GM21717 (cell line): ENCODE measurements around the gene EXD1.
"Not testable (repeated sequence)": the region's sequence is repeated elsewhere in the genome, so short reads cannot be mapped to it uniquely, and the experiment has no call there.

Experiments
- ATAC-seq: cut with Tn5 transposase; IDR thresholded peaks from one replicate; pipeline ENCODE4 v1.9.1; 2021; ENCODE audit warnings: mild to moderate bottlenecking, moderate library complexity; ENCODE audit not compliant: unreplicated experiment

The EXD1 gene

GRCh38 chr15:41230650-41231421 lies at the start of gene EXD1, which contains the start of gene CHP1:
Gene EXD1 (minus strand): TSS chr15:41230757. CDS start chr15:41226575, 4,182 bp downstream.
Gene CHP1 (plus strand): TSS chr15:41231268. CDS start chr15:41231383, 115 bp downstream.
- peak; percentile 87 for ATAC-seq

DNA sequence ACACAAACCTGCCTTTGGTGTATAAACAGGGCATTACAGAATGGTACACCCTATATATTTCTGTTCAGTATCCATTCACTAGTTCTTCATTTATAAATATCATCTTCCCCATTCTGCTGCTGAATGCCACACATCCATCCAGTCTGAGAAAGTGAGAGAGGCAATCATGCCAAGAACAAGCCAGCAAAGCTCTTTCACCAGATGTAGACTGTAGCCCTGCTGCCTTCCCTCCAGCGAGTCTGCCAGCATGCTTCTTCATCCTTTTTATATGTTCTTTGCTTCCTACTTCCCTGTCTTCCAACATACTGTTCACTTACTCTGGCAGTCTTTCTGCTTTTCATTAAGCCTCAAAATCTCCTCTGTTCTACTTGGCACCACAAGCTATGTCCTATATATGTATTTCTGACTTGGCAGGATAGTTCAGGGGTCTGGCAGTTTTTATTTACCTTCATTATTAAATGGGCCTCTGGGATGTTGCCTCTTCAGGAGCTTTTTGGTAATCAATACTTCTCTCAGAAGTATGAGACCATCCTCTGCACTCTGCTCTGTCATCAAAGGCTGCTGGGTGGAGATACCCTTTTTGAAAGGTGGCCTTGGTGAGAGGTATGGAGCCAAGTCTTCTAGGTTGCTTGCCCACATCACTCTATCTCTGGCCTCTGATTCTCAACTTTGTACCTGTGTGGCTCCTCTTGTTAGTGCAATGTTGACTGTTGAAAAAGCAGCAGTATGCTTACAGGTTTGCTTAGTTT lies 49.2 kb upstream of the EXD1 start:
- ATAC-seq, result no peak

- no peak for ATAC-seq
Measured at GRCh38 chr15:41278319-41278718, 47.8 kb upstream of the EXD1 start.

- ATAC-seq, result no peak
Measured at GRCh38 chr15:41276831-41277230, 46.3 kb upstream of the EXD1 start.

DNA sequence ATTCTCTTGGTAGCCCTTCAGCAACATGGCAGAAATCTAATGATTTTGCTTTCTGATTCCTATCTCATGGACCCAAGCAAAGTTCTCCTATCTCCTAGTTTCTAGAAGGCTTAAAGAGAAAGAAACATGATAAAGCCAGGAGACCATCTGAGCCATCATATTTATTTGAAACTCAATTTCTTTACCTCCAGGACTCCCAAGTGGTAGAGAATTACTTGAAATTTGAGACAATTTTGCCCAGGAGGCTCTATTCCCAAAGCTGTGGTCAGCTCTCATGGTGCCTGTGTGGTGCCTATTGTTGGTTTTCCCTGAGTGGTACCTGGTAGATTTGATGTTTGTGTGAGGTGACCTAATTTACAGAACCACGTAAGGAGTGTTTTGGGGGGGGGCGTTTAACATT lies 39.3 kb upstream of the EXD1 start:
- no peak for ATAC-seq

- ATAC-seq, result no peak
Measured at GRCh38 chr15:41263891-41264351, 33.4 kb upstream of the EXD1 start.

DNA sequence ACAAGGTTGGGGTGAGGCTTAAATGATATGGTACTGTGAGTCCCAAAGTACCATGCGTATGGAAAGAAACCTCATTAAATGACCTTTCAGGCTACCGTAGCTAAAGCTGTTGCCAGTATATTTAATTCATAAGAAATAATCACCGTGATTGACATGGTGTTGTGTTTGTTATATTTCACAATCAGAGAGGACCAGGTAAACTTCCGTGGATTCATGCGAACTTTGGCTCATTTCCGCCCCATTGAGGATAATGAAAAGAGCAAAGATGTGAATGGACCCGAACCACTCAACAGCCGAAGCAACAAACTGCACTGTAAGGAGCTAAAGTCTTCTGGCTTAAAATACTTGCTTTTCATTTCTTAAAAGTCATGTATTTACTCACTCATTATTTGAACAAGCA lies 32.0 kb upstream of the EXD1 start:
- no peak for ATAC-seq

GRCh38 chr15:41260924-41261323 lies 30.4 kb upstream of the EXD1 start:
- ATAC-seq, result not testable (repeated sequence)

GRCh38 chr15:41259546-41260189 lies 29.1 kb upstream of the EXD1 start:
- no peak for ATAC-seq

DNA sequence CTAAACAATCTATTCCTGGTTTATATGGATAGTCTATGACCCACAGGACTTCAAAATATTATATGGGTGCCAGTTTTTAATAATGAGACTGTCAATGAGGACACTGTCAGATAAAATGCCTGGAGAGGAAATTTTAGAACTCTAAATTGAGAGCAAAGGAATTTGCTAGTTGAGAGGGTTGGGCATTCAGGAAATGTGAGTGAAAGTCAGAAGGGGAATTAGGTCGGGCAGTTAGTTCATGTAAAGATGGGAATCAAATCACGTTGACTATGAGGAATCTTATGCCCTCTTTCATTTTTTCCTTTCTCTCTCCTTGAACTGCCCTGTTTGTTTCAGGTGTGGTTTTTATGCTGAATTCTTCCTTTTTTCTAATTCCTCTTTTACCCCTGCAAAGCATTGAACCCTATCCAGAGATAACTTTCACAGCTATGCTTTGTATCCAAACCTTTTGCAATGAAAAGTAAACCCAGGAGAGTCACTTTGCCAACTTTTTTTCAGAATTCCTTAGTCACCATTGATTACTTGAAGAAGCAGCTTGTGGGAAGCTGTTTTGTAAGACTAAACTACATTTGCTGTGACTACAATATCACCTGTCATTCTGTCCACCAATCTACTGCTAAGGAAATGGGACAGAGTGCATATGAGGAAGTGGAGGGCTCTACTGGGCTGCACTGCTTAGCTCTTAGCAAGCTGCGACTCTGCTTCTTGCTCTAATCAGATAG lies 28.4 kb upstream of the EXD1 start:
- no peak for ATAC-seq

DNA sequence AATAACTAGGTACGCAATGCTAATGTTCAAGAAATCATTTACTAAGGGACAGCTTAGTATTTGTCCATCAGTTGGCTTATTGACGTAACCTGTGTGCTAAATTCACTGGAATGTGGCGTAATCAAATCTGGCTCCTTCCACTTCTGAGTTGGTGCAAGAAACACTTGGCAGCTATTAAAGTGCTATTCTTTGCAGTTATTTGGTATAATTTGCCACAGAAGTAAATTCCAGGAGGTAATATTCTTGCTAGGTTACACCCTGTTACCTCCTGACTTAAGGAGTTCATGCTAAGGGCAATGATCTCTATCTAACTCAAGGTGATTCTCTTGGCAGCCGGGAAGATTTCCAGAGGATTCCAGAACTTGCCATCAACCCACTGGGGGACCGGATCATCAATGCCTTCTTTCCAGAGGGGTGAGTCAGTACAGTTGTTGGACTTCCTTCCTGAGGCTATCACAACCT lies 26.1 kb upstream of the EXD1 start:
- no peak for ATAC-seq

DNA sequence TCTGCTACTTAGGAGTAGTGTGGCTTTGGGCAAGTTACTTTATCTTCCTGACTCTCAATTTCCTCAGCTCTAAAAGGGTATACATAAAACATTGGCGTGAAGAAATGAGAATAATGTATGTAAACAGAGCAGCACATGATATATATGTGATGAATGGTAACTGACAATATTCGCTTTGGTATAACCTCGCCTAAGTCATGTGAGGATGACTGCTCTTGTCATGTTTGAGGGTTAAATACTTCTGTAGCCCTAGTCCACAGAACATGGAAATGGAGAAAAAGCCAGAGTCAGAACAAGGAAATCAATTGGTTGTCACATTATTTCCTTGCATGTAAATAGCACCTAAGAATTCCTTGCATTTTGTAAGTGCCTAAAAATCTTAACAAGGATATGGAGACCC lies 25.5 kb upstream of the EXD1 start:
- no peak for ATAC-seq

DNA sequence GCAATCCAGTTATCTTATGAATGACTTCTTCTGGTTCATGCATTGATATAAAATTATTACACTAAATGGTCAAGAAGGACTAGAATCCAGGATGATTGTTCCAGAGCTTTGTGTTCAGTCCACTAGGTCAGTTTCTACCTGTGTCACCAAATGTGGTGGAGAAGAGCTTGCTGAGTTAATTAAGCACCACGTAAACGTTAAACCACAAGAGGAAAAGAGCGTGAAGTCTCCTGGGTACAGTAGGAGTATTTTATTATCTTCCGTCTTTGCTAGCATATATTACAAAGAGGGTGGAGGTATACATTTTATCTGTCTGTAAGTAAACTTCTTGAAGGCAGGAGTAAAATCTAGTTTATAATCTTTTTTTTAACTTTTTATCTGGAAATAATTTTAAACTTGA lies 24.0 kb upstream of the EXD1 start:
- ATAC-seq, result no peak

DNA sequence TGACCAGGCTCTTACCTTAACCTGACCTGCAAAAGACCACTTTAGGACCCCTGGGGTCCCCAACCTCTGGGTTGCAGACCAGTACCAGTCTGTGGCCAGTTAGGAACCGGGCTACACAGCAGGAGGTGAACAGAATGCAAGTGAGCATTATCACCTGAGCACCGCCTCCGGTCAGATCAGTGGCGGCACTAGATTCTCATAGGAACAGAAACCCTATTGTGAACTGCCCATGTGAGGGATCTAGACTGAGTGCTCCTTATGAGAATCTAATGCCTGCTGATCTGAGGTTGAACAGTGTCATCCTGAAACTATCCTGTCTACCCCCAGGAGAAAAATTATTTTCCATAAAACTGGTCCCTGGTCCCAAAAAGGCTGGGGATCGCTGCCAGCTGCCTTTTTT lies 20.9 kb upstream of the EXD1 start:
- ATAC-seq, result no peak

DNA sequence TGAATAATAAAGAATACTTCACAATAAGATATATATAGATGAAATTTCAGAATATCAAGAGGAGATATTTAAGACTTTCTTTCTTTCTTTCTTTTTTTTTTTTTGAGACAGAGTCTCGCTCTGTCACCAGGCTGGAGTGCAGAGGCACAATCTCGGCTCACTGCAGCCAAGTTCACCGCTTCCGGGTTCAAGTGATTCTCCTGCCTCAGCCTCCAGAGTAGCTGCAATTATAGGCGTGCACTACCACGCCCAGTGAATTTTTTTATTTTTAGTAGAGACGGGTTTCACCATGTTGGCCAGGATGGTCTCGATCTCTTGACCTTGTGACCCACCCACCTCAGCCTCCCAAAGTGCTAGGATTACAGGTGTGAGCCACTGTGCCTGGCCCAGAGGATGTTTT lies 20.2 kb upstream of the EXD1 start:
- not testable (repeated sequence) for ATAC-seq

DNA sequence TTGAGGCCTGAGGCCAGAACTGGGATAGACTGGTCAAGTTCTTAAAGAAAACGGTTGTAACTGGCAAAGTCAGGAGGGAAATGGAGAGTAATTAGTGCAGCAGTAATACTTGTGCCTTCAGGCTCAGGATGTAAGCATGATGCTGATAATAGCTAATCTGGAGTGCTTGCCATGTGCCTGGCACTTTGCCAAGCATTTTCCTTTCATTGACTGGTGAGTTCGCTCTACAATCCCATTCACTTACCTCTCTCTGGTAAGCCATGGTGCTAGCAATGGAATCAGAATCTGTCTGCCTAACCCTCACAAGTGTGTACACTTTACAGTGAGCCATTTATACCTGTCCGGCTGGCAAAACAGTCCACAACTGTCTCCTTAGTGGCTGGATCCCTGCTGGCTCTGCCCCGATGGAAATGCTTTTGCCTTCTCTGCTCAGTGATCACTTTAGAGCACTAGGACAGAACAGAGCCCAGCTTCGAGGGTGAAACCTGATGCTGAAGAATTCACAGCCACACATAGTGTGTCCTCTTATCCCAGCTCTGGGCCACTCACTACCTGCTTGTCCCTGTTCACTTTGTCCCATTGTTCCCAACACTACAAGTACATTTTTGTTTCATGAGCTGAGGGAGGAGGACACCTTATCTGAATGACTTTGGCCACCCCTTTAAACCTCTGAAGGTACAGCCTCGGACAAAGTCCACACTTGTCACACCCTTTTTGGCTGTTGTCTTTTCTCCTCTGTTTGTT lies 10.8 kb upstream of the EXD1 start:
- ATAC-seq, result no peak

DNA sequence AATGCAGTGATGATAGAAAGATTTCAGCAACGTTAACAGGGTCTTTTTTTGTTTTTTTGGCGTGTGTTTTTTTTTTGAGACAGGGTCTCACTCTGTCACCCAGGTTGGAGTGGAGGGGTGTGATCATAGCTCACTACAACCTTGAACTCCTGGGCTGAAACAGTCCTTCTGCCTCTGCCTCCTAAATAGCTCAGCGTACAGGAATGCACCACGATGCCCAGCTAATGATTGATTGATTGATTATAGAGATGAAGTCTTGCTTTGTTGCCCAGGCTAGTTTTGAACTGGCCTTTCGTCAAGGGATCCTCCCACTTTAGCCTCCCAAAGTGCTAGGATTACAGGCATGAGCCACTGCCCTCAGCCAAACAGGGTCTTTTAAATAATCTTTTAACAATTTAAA lies 7.5 kb upstream of the EXD1 start:
- ATAC-seq, result no peak

GRCh38 chr15:41235929-41236328 lies 5.4 kb upstream of the EXD1 start:
- ATAC-seq, result no peak

- not testable (repeated sequence) for ATAC-seq
Measured at GRCh38 chr15:41235228-41235627, 4.7 kb upstream of the EXD1 start.

- ATAC-seq, result no peak
Measured at GRCh38 chr15:41233367-41233771, 2.8 kb upstream of the EXD1 start.
